Liver (tissue), 5 donors: ENCODE results near the gene CUX1. TPM values are rescaled to one million over a fixed set of nuclear protein-coding genes. Genes with fewer than 3 reads are reported as not detected.

ENCODE experiments used
- polyA plus RNA-seq, 2 donors: library from polyadenylated mRNA; stranded (reverse) in 1 of 2; unstranded in 1 of 2; fragments of 200-250 nt in 1 of 2; fragments of >200 nt in 1 of 2; fragmentation: Nextera tagmentation in 1 of 2; extraction: Ambion mirVana in 1 of 2; gene quantifications; one replicate each; pipeline versions ENCODE4 v1.2.1 to v1.2.3, GENCODE V29; 2013 to 2015
- small RNA-seq: library from RNA; depleted of rRNA; stranded (forward); fragments of <200 nt; gene quantifications from one replicate; pipeline ENCODE3, GENCODE V24; 2014
- total RNA-seq, 2 donors: library from RNA; depleted of rRNA; stranded (reverse); fragments of >200 nt; gene quantifications; one replicate each; pipeline ENCODE4 v1.2.3, GENCODE V29; 2014
- donor health status: healthy.
- donor health status: healthy.
- donor health status: healthy.

CUX1 gene
- total and polyA plus RNA-seq, 4 donors: 18.6 to 40.6 (median 21.4) TPM

Small RNA genes lying within 50 kb of the gene (small RNA-seq; reads per million reads assigned to genes)
- gene AC005086.2 (not detected), gene AC005086.3 (not detected), gene AC005086.4 (not detected), gene AC005088.1 (not detected), gene MIR4285 (not detected), gene RF00554 (not detected)

Other genes starting within 250 kb of the CUX1 start
- not detected for gene MYL10, start 188.3 kb upstream of the CUX1 start, total RNA-seq
- gene MYL10, start 188.3 kb upstream of the CUX1 start, polyA plus RNA-seq: not detected